Measurements from ENCODE around the gene TAF11L4.
"Not testable (repeated sequence)": the region's sequence is repeated elsewhere in the genome, so short reads cannot be mapped to it uniquely, and the experiment has no call there.

The TAF11L4 gene

GRCh38 chr5:17521501-17521900 is at the start of gene TAF11L4:
TAF11L4 (plus strand) TSS chr5:17521801.
- not testable (repeated sequence) for DNase-seq

- not testable (repeated sequence) for DNase-seq
Observed at GRCh38 chr5:17475064-17475463, 46.5 kb upstream of the TAF11L4 start.

- DNase-seq: no peak
Observed at GRCh38 chr5:17477043-17477442, 44.6 kb upstream of the TAF11L4 start.

GRCh38 chr5:17477573-17478265 is 43.9 kb upstream of the TAF11L4 start:
- no peak for DNase-seq

GRCh38 chr5:17481378-17481777 is 40.2 kb upstream of the TAF11L4 start:
- DNase-seq: no peak

- DNase-seq: no peak
Observed at GRCh38 chr5:17482790-17483189, 38.8 kb upstream of the TAF11L4 start.

- DNase-seq: not testable (repeated sequence)
Observed at GRCh38 chr5:17486464-17487173, 35.0 kb upstream of the TAF11L4 start.

GRCh38 chr5:17487174-17487512 is 34.5 kb upstream of the TAF11L4 start:
- DNase-seq: no peak

GRCh38 chr5:17491257-17491656 is 30.3 kb upstream of the TAF11L4 start:
- DNase-seq: not testable (repeated sequence)

GRCh38 chr5:17492770-17493169 is 28.8 kb upstream of the TAF11L4 start:
- no peak for DNase-seq

- DNase-seq: no peak
Observed at GRCh38 chr5:17497446-17497845, 24.2 kb upstream of the TAF11L4 start.

GRCh38 chr5:17497931-17498330 is 23.7 kb upstream of the TAF11L4 start, which contains the start of gene TAF11L2:
TAF11L2 (plus strand) TSS chr5:17498231.
- DNase-seq: not testable (repeated sequence)

GRCh38 chr5:17511775-17512325 is 9.8 kb upstream of the TAF11L4 start:
- DNase-seq: no peak

GRCh38 chr5:17517526-17517925 is 4.1 kb upstream of the TAF11L4 start:
- not testable (repeated sequence) for DNase-seq

- not testable (repeated sequence) for DNase-seq
Observed at GRCh38 chr5:17518067-17518466, 3.5 kb upstream of the TAF11L4 start, which contains the start of gene TAF11L3. TAF11L3 (plus strand) TSS chr5:17518367.

GRCh38 chr5:17519508-17519907 is 2.1 kb upstream of the TAF11L4 start:
- DNase-seq: not testable (repeated sequence)

GRCh38 chr5:17524935-17525334 is 3.3 kb downstream of the TAF11L4 start, which contains the start of gene TAF11L5:
TAF11L5 (plus strand) TSS chr5:17525235.
- not testable (repeated sequence) for DNase-seq

- not testable (repeated sequence) for DNase-seq
Observed at GRCh38 chr5:17526504-17526903, 4.9 kb downstream of the TAF11L4 start.

- not testable (repeated sequence) for DNase-seq
Observed at GRCh38 chr5:17528369-17528768, 6.8 kb downstream of the TAF11L4 start, which contains the start of gene TAF11L6. TAF11L6 (plus strand) TSS chr5:17528669.
